IMR-90 (cell line): Measurements from ENCODE around the gene GNG11. TPM values are rescaled to one million over a fixed set of nuclear protein-coding genes. Genes with fewer than 3 reads are reported as not detected.

Experiments used
- ATAC-seq: fragments of 200-7000 bp; cut with Tn5 transposase; 2 replicates; pipeline ENCODE4 v1.9.1; 2020; ENCODE audit warnings: low read depth, mild to moderate bottlenecking, moderate library complexity
- BruUV-seq: library from RNA; stranded (reverse); fragments of 400-500 nt; replicated peaks from 2 replicates; lab custom pipeline; 2021; lab: Mats Ljungman, UMichigan
- CTCF ChIA-PET: fragments of 300-600 bp; formaldehyde crosslinking; extraction: SDS; loops from one replicate; lab custom pipeline; 2021; ENCODE audit warnings: antibody characterized with exemption; lab: Yijun Ruan, JAX
- POLR2A ChIA-PET: fragments of 300-600 bp; sonication (Branson Sonifier 250); formaldehyde crosslinking; loops from one replicate; lab custom pipeline; 2022; ENCODE audit warnings: antibody characterized with exemption; ENCODE audit not compliant: unreplicated experiment; lab: Charles Lee
- DNase-seq: peaks from one replicate; pipeline ENCODE4 v3.0.0; 2013
- H2AFZ ChIP-seq: replicated peaks from 2 replicates; pipeline ENCODE3; 2013; ENCODE audit warnings: low read length, mild to moderate bottlenecking; ENCODE audit not compliant: poor library complexity
- H2AK5ac ChIP-seq: 2 replicates; pipeline ENCODE4 v1.6.1; 2013; ENCODE audit warnings: low read depth, low read length, inconsistent platforms
- H2AK9ac ChIP-seq: replicated peaks from 2 replicates; pipeline ENCODE3; 2013; ENCODE audit warnings: mild to moderate bottlenecking, low read depth, low read length, moderate library complexity; ENCODE audit not compliant: poor library complexity
- H2BK120ac ChIP-seq: 2 replicates; pipeline ENCODE4 v1.6.1; 2013; ENCODE audit warnings: low read depth, low read length, inconsistent platforms
- H2BK15ac ChIP-seq: 3 replicates; pipeline ENCODE4 v1.6.1; 2013; ENCODE audit warnings: low read depth, low read length, inconsistent platforms
- H2BK20ac ChIP-seq: 2 replicates; pipeline ENCODE4 v1.6.1; 2013; ENCODE audit warnings: low read depth, mild to moderate bottlenecking, inconsistent platforms, low read length, moderate library complexity
- H2BK5ac ChIP-seq: 2 replicates; pipeline ENCODE4 v1.6.1; 2013; ENCODE audit warnings: mild to moderate bottlenecking, low read depth, low read length, inconsistent platforms; ENCODE audit not compliant: poor library complexity, severe bottlenecking
- H3K14ac ChIP-seq: replicated peaks from 2 replicates; pipeline ENCODE4 v1.6.1; 2013; ENCODE audit warnings: low read depth, low read length, inconsistent platforms
- H3K18ac ChIP-seq: 2 replicates; pipeline ENCODE4 v1.6.1; 2013; ENCODE audit warnings: low read depth, low read length, control low read depth
- H3K23ac ChIP-seq: 2 replicates; pipeline ENCODE4 v1.6.1; 2013; ENCODE audit warnings: low read depth, low read length, inconsistent platforms
- H3K27ac ChIP-seq: 2 replicates; pipeline ENCODE4 v1.5.1; 2013; ENCODE audit warnings: mild to moderate bottlenecking, control low read depth, low read length; ENCODE audit not compliant: insufficient read depth
- H3K27me3 ChIP-seq: 2 replicates; pipeline ENCODE4 v1.6.1; 2013; ENCODE audit warnings: low read length; ENCODE audit not compliant: control insufficient read depth, insufficient read depth
- H3K36me3 ChIP-seq: 2 replicates; pipeline ENCODE4 v1.6.1; 2013; ENCODE audit warnings: low read length, mixed read lengths; ENCODE audit not compliant: control insufficient read depth, insufficient read depth
- H3K4ac ChIP-seq: 2 replicates; pipeline ENCODE4 v1.6.1; 2013; ENCODE audit warnings: low read depth, low read length, inconsistent platforms
- H3K4me1 ChIP-seq: 2 replicates; pipeline ENCODE4 v1.6.1; 2013; ENCODE audit warnings: low read length, mixed read lengths; ENCODE audit not compliant: control insufficient read depth, insufficient read depth
- H3K4me2 ChIP-seq: 2 replicates; pipeline ENCODE4 v1.6.1; 2013; ENCODE audit warnings: low read depth, mild to moderate bottlenecking, control low read depth, low read length, moderate library complexity
- H3K4me3 ChIP-seq: 2 replicates; pipeline ENCODE4 v1.5.1; 2013; ENCODE audit warnings: low read depth, mild to moderate bottlenecking, control low read depth, low read length, moderate library complexity; ENCODE audit not compliant: insufficient read depth
- H3K56ac ChIP-seq: 2 replicates; pipeline ENCODE4 v1.6.1; 2013; ENCODE audit warnings: low read length, inconsistent platforms; ENCODE audit not compliant: insufficient read depth; ENCODE audit errors: extremely low read depth
- H3K79me1 ChIP-seq, 2 experiments: 2 replicates each; pipeline ENCODE4 v1.6.1; 2013; ENCODE audit warnings: low read length in 2 of 2, inconsistent platforms in 1 of 2, low read depth in 1 of 2
- H3K9ac ChIP-seq: 2 replicates; pipeline ENCODE4 v1.6.1; 2013; ENCODE audit warnings: low read depth, low read length, control low read depth
- H3K9me1 ChIP-seq: 2 replicates; pipeline ENCODE4 v1.6.1; 2013; ENCODE audit warnings: low read length, inconsistent platforms; ENCODE audit not compliant: insufficient read depth
- H3K9me3 ChIP-seq: 2 replicates; pipeline ENCODE4 v1.6.1; 2013; ENCODE audit warnings: low read length; ENCODE audit not compliant: control insufficient read depth, insufficient read depth
- H4K20me1 ChIP-seq: 2 replicates; pipeline ENCODE4 v1.6.1; 2013; ENCODE audit warnings: low read length, inconsistent platforms; ENCODE audit not compliant: insufficient read depth
- H4K5ac ChIP-seq: 2 replicates; pipeline ENCODE4 v1.6.1; 2013; ENCODE audit warnings: mild to moderate bottlenecking, low read depth, low read length, control low read depth
- H4K8ac ChIP-seq, 2 experiments: 2 replicates each; pipeline ENCODE4 v1.6.1; 2013; ENCODE audit warnings: low read depth in 2 of 2, low read length in 2 of 2, control low read depth in 1 of 2, inconsistent platforms in 1 of 2
- H4K91ac ChIP-seq: 2 replicates; pipeline ENCODE4 v1.6.1; 2013; ENCODE audit warnings: low read depth, low read length, inconsistent platforms; ENCODE audit not compliant: insufficient read depth
- BHLHE40 ChIP-seq: fragments of 150-350 bp; IDR thresholded peaks from 2 replicates; pipeline ENCODE4 v1.6.1; 2016; ENCODE audit warnings: mild to moderate bottlenecking, low read depth, low read length
- CEBPB ChIP-seq: IDR thresholded peaks from 2 replicates; pipeline ENCODE4 v1.6.1; 2012; ENCODE audit warnings: low read depth, low read length, improper control_type of control experiment
- CHD1 ChIP-seq: IDR thresholded peaks from 2 replicates; pipeline ENCODE4 v1.6.1; 2012; ENCODE audit warnings: low read depth, low read length, improper control_type of control experiment
- MAFK ChIP-seq: IDR thresholded peaks from 2 replicates; pipeline ENCODE4 v1.6.1; 2012; ENCODE audit warnings: low read depth, low read length, improper control_type of control experiment
- MAZ ChIP-seq: IDR thresholded peaks from 2 replicates; pipeline ENCODE4 v1.6.1; 2012; ENCODE audit warnings: low read depth, mild to moderate bottlenecking, low read length, improper control_type of control experiment, moderate library complexity, borderline replicate concordance
- RCOR1 ChIP-seq: IDR thresholded peaks from 2 replicates; pipeline ENCODE4 v1.6.1; 2012; ENCODE audit warnings: mild to moderate bottlenecking, low read length, improper control_type of control experiment; ENCODE audit not compliant: insufficient replicate concordance
- SMC3 ChIP-seq: fragments of 150-350 bp; IDR thresholded peaks from 2 replicates; pipeline ENCODE4 v1.6.1; 2016; ENCODE audit warnings: low read depth, mild to moderate bottlenecking, antibody characterized with exemption, low read length, moderate library complexity
- WGBS, 2 experiments: methylation state at CpG; one replicate each; pipeline versions ENCODE4 v1.1.5 to v1.1.7; 2013; ENCODE audit warnings: missing lambda C conversion rate in 2 of 2; ENCODE audit not compliant: insufficient read length in 1 of 2; ENCODE audit errors: extremely low coverage in 2 of 2; 5-methylcytosine and 5-hydroxymethylcytosine counted together
- dilution Hi-C: fragments of 300-500 bp; cut with HindIII; formaldehyde crosslinking; loops from one replicate; pipeline ENCODE4 v1.14.3; 2018; ENCODE audit warnings: low sequenced_read_pairs; ENCODE audit not compliant: unreplicated experiment
- in situ Hi-C: fragments of 300-500 bp; cut with MboI; formaldehyde crosslinking; loops from 3 replicates; pipeline ENCODE4 v1.14.3; 2019; ENCODE audit warnings: low sequenced_read_pairs, inconsistent platforms, mixed read lengths
- intact Hi-C: fragments of 100-400 bp; cut with micrococcal nuclease; formaldehyde crosslinking; loops from 2 replicates; pipeline ENCODE4 v1.10.0; 2022
- polyA plus RNA-seq, 3 experiments: library from polyadenylated mRNA; depleted of rRNA; stranded (reverse); fragments of >200 nt; gene quantifications; 2 replicates each; pipeline ENCODE4 v1.2.3, GENCODE V29; 2012; ENCODE audit warnings: low replicate concordance in 1 of 3
- total RNA-seq: library from RNA; depleted of rRNA; stranded (reverse); fragments of >200 nt; gene quantifications from 2 replicates; pipeline ENCODE4 v1.2.3, GENCODE V29; 2012
- TF ChIP-seq, protein P1 (sequence below): fragments of 150-350 bp; IDR thresholded peaks from 2 replicates; pipeline ENCODE4 v1.6.1; 2017; ENCODE audit warnings: mild to moderate bottlenecking, antibody characterized with exemption, low read length, low read depth

GNG11 gene
- total and polyA plus RNA-seq, 2 of the 4 experiments (the other 2 are of a cell fraction), result 6.1 to 10.5 TPM

DNA sequence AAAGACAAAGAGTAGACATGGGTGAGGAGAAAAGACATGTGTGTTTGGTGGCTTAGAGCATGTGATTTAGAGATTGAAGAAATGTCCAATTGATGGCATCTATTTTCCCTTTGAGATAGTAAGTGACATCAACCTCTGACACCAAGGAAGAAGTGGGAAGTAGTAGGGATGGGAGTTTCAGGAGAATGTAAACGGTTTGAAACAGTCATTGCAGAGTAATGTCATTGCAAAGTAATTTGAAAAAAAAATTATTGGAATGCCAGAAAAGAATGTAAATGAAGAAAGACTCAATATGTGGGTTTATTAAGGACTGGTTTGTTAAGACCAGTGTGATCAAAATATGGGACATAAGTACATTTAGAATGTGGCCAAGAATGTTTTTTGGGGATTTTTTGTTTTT is 26.6 kb downstream of the GNG11 start:
- peak overlapping the region; percentile 100; the same call in 1 of the 2 replicates for H3K18ac ChIP-seq
- H2BK5ac ChIP-seq, result peak overlapping the region; percentile 99
- BruUV-seq, result no TSS peak
- intact Hi-C loops (no loop called here), in situ Hi-C loops (no loop called here), dilution Hi-C loops (no loop called here)
- H3K14ac ChIP-seq, result peak overlapping the region; percentile 80
- ATAC-seq (peak; percentile 74), DNase-seq (peak; percentile 76)
- peak overlapping the region; percentile 99 for H4K91ac ChIP-seq
- H3K9me1 ChIP-seq, result peaks cover 2% of the 10 kb centered on the region
- peak overlapping the region; percentile 100 for H2AK5ac ChIP-seq
- peak overlapping the region; percentile 38; the same call in 1 of the 2 replicates for H3K9ac ChIP-seq
- TF ChIP-seq CHD1 (no peak), RCOR1 (no peak), MAZ (no peak), MAFK (no peak), CEBPB (peak; percentile 31; the same call in 1 of the 2 replicates), BHLHE40 (no peak), SMC3 (no peak)
- TF ChIP-seq, protein P1, sequence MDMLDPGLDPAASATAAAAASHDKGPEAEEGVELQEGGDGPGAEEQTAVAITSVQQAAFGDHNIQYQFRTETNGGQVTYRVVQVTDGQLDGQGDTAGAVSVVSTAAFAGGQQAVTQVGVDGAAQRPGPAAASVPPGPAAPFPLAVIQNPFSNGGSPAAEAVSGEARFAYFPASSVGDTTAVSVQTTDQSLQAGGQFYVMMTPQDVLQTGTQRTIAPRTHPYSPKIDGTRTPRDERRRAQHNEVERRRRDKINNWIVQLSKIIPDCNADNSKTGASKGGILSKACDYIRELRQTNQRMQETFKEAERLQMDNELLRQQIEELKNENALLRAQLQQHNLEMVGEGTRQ, result no peak
- H2BK20ac ChIP-seq, result peak overlapping the region; percentile 97
- WGBS, 2 experiments, result no CpG with 5 or more reads among the region's 1 CpG
- H4K8ac ChIP-seq, result peak overlapping the region; percentile 94 to 98
- peak overlapping the region; percentile 98 for H3K4ac ChIP-seq
- peak overlapping the region; percentile 97 for H2BK120ac ChIP-seq
- H3K23ac ChIP-seq, result peak overlapping the region; percentile 94; the same call in 1 of the 2 replicates
- H4K5ac ChIP-seq, result peak overlapping the region; percentile 100
- H3K4me1 ChIP-seq, result peaks cover 17% of the 10 kb centered on the region
- H3K56ac ChIP-seq, result peak overlapping the region; percentile 75; the same call in 1 of the 2 replicates
- peak overlapping the region; percentile 60; the same call in 1 of the 2 replicates for H3K4me2 ChIP-seq
- H2AK9ac ChIP-seq, result peak overlapping the region; percentile 77
- H3K36me3 ChIP-seq, result no peaks in the 10 kb centered on the region
- H3K27ac ChIP-seq, result peak overlapping the region; percentile 99
- POLR2A ChIA-PET, result no interaction called here
- H3K4me3 ChIP-seq, result no peak overlapping the region
- H3K27me3 ChIP-seq, result no peaks in the 10 kb centered on the region
- peak overlapping the region; percentile 54 for H2AFZ ChIP-seq
- no peaks in the 10 kb centered on the region for H3K79me1 ChIP-seq
- peak overlapping the region; percentile 98; the same call in 2 of the 3 replicates for H2BK15ac ChIP-seq
- no peaks in the 10 kb centered on the region for H4K20me1 ChIP-seq
- CTCF ChIA-PET, result interaction anchor here (0.7 kb wide), 1 partner anchor 320 kb away, joined by 3 read pairs; no protein-coding TSS in a partner anchor
- no peaks in the 10 kb centered on the region for H3K9me3 ChIP-seq
